PFSK-1 (cell line): ENCODE results near the gene MYT1.

Experiments used
- POLR2AphosphoS5 ChIP-seq: IDR thresholded peaks from 2 replicates; pipeline ENCODE4 v1.6.1; 2012; ENCODE audit warnings: low read depth, mild to moderate bottlenecking, control low read depth, low read length, moderate library complexity
- REST ChIP-seq, 2 experiments: IDR thresholded peaks; 2 replicates each; pipeline versions ENCODE4 v1.6.1 to v1.8.0; 2011 to 2012; ENCODE audit warnings: low read depth in 2 of 2, low read length in 2 of 2, control low read depth in 1 of 2, inconsistent platforms in 1 of 2, mild to moderate bottlenecking in 1 of 2, moderate library complexity in 1 of 2; ENCODE audit not compliant: insufficient read depth in 1 of 2
- TAF1 ChIP-seq: IDR thresholded peaks from 2 replicates; pipeline ENCODE4 v1.6.1; 2012; ENCODE audit warnings: low read length, control low read depth, borderline replicate concordance; ENCODE audit not compliant: insufficient read depth

- TF ChIP-seq REST (IDR thresholded peaks at IDR 0.05; ENCODE audit: insufficient read depth in 1 of 2, low read depth in 2 of 2, low read length in 2 of 2) = no peak
- TF ChIP-seq TAF1 = no peak
- no peak for TF ChIP-seq POLR2AphosphoS5
These were observed 47.8 kb downstream of the MYT1 start for GRCh38 chr20:64211874-64212658.
